ENCODE measurements around the gene HS6ST3.

Gene HS6ST3

GRCh38 chr13:96199315-96199714 lies 109.4 kb downstream of the HS6ST3 start:
- DNase-seq (ENCODE audit: low read depth): no peak

GRCh38 chr13:96200810-96201209 lies 110.9 kb downstream of the HS6ST3 start:
- DNase-seq (ENCODE audit: low read depth): no peak

DNA sequence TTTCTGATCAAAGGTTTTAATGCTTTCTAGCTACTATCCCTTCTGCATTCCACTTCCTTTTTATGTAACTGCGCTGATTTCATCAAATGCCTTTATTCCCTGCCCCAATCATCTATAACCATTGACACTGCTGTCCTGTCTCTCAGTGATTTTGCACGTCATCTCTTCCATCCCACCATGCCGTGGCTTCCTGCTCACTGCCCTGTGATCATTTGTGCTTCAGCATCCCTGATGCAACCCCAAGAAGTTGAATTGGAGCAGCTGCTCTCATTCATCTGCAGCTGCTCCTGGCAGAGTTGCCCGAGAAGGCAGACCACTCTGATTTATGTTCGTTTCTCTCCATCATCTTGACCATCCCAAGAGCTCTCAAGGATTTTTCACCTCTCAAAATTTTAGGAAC lies 112.4 kb downstream of the HS6ST3 start:
- no peak for DNase-seq (ENCODE audit: low read depth)

DNA sequence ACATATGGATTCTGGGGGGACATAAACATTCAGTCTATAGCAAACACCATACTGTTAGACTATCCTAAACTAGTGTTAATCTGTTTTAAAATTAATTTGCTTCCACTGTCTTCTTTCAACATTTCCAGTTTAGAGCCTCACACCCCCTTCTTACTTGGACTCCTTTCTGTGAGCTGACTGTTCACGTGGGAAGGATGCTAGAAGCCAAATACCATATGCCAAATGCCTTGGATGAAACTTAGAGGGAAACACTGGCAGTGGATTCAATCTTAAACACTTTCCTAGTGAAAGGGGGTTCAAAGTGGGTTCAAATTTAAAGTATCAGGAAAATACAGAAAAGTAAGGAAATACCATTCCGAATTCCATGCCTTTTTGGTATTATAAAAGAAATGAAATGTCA lies 113.6 kb downstream of the HS6ST3 start:
- DNase-seq (ENCODE audit: low read depth): no peak

GRCh38 chr13:96214824-96215445 lies 125.0 kb downstream of the HS6ST3 start:
- no peak for DNase-seq (ENCODE audit: low read depth)

DNA sequence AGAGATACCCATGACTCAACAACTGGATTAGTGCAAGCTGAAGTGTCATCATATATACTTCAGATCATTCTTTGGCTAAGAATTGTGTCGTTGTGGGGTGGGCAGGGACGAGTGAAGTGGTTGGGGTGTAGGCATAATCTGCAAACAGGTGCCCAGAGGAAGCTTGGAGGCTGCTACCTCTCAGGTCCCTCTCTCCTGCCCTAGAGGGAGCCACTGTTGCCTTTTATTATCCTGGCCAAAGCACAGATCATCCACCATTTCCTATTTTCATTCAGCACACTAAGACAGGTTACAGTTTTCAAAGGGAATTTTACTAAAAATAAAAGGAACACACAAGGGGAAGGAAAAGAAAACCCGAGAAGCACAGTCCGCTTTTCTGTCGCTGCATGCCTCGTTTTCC lies 126.6 kb downstream of the HS6ST3 start:
- DNase-seq (ENCODE audit: low read depth): no peak

- no peak for DNase-seq (ENCODE audit: low read depth)
These were observed 128.6 kb downstream of the HS6ST3 start for GRCh38 chr13:96218475-96218874.

- DNase-seq (ENCODE audit: low read depth): no peak
These were observed 131.6 kb downstream of the HS6ST3 start for GRCh38 chr13:96221471-96221870.

- no peak for DNase-seq (ENCODE audit: low read depth)
These were observed 133.3 kb downstream of the HS6ST3 start for GRCh38 chr13:96223231-96223630.

GRCh38 chr13:96229356-96229755 lies 139.4 kb downstream of the HS6ST3 start:
- DNase-seq (ENCODE audit: low read depth): no peak

GRCh38 chr13:96238241-96238640 lies 148.3 kb downstream of the HS6ST3 start:
- no peak for DNase-seq (ENCODE audit: low read depth)

DNA sequence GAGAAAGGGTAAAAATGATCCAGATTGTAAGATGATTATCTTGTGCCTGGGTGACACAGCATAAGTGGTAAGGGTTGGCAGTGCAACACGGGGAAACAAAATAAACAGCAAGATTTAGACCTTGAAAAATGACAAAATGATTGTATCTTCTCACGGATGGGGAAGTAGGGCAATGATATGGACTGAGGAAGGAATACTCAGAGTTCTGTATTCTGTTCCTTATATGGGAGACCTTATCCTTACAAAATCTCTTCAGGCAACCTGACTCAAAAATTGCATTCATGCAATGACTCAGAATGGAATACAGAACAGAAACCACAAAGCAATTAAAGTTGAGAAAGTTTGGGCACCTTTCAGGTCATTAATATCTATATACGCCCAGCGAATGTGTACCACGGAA lies 149.0 kb downstream of the HS6ST3 start:
- no peak for DNase-seq (ENCODE audit: low read depth)

- no peak for DNase-seq (ENCODE audit: low read depth)
These were observed 153.5 kb downstream of the HS6ST3 start for GRCh38 chr13:96243376-96243775.

DNA sequence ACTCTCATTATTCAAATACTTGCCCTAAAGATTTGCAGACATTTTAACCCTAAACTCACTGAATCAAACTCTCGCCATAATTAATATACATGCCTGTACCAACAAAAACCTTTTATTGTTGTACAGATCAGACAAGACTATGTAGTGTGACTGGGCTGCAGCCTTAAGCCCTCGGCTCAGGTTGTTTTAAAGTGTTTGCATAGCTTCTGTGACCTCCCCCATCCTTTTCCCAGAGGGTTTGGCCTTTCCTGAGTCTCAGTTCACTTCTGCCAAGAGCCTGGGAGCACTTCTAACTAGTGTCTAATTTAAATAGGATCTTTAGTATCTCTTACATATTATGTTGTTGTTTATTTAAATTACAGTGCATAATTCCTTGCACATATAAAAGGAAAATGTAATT lies 158.2 kb downstream of the HS6ST3 start:
- DNase-seq (ENCODE audit: low read depth): no peak

DNA sequence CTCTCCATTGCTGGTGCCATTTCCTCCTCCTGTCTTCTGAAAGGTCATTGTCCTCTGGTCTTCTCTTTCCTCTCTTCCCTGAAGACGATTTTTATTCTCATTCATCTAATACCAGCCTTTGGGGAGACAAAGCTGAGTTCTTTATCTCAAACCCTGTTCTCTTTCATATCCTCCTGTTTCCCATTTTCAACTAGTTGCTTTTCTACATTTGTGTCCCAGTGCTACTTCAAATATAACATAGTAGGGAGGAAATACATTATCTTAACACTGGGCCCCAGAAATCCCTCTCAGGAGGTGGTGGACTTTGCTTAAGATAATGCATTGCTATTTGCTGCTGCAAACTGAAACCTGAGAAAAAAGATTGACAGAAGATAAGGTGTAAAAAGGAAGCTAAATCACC lies 159.1 kb downstream of the HS6ST3 start:
- DNase-seq (ENCODE audit: low read depth): no peak

DNA sequence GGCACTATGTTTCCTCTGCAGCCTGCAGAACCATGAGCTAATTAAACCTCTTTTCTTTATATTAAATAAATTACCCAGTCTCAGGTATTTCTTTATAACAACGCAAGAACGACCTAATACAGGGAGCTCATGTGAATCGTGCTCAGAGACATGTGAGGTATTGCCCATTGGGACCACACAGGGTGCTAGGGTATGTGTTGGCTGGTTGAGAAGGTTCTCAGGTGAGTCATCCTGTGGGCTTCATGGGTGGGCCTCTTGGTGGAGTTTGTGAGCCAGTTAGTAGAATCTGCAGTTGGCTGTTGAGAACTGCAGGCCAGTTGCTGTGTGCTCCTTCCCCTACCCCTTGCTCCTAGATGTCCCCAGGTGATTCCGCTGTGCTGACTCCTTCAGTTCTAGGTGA lies 163.0 kb downstream of the HS6ST3 start:
- DNase-seq (ENCODE audit: low read depth): no peak

GRCh38 chr13:96273196-96273595 lies 183.3 kb downstream of the HS6ST3 start:
- no peak for DNase-seq (ENCODE audit: low read depth)

GRCh38 chr13:96274046-96274445 lies 184.1 kb downstream of the HS6ST3 start:
- DNase-seq (ENCODE audit: low read depth): no peak

GRCh38 chr13:96279904-96280303 lies 190.0 kb downstream of the HS6ST3 start:
- DNase-seq (ENCODE audit: low read depth): no peak

DNA sequence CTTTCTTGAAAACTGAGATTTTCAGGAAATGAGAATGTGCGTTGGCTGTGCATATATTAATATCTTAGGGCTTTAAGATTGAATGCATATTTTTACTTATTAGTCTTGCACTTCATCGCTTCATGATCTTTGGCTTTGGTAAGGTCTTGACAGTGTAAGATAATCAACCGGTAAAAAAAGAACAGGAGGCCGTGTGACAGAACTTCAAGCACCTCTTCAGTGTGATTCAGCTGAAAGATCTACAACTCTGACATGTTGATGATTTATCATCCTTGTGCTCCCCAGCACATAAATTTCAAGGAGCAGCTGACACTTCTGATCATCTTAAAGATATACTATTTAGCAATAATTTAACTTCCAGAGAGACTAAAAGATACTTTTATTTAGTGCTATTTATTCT lies 195.1 kb downstream of the HS6ST3 start:
- DNase-seq (ENCODE audit: low read depth): no peak

DNA sequence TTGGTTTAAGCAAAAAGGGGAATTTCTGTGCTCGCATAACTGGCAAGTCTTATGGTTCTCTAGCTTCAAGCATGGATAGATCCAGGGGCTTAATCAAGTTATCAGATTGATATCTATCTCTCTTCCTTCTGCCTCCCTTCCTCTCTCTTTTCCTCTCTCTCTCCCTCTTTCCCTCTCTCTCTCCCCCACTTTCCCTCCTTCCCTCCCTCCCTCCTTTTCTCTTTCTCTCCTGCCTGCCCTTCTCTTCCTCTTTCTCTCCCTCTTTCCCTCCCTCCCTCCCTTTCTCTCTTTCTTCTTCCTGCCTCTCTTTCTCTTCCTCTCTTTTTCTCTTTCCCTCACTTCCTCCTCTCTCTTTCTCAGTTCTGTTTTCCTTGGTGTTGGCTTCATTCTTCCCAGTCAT lies 195.8 kb downstream of the HS6ST3 start:
- DNase-seq (ENCODE audit: low read depth): no peak

- DNase-seq (ENCODE audit: low read depth): no peak
These were observed 205.3 kb downstream of the HS6ST3 start for GRCh38 chr13:96294930-96295881.

DNA sequence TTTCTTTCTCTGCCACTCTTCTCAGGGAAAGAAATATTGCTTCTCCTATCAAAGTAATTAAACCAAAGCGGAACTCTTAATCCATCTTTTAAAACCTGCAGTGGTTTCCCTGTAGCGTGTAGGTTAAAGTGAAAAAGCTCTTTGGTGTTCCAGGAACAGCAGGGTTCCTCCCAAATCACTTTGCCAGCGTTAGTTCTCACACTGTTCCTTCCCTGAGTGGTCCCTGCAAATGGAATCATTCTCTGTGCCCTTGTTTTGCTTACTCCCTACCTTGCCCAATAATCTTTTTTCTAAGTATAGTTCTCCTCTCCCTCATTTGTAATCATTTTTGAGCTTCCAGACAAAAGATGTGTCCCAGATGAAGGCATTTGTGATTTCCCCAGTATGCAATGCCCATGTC lies 207.5 kb downstream of the HS6ST3 start:
- no peak for DNase-seq (ENCODE audit: low read depth)

DNA sequence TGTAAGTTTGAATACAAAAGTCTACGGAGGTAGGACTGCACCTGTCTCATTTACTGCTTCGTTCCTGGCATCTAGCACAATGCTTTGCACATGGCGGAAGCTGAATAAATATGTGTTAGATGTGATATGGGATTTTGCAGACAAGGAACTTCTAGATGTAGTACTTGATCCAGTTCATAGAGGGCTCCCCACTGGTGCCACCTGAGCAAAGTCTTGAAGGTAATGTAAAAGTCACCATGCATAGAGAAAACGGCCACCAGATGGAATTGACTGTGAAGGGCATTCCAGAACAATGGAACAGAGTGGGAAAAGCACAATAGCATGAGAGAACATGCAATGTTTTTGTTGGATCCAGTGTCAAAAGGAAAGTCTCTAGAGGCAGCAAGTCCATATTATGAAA lies 209.3 kb downstream of the HS6ST3 start:
- no peak for DNase-seq (ENCODE audit: low read depth)
